NCI-H1436 (cell line): ENCODE measurements around the gene CORO6.

ENCODE experiments used
- DNase-seq: peaks from one replicate; lab custom pipeline; 2025; lab: John Stamatoyannopoulos, UW

The CORO6 gene

GRCh38 chr17:29612404-29613280 is 10.1 kb downstream of the CORO6 start:
- DNase-seq = no peak

GRCh38 chr17:29612094-29612403 is 10.7 kb downstream of the CORO6 start:
- no peak for DNase-seq

GRCh38 chr17:29611351-29612093 is 11.2 kb downstream of the CORO6 start:
- no peak for DNase-seq

- DNase-seq = no peak
These were observed 12.3 kb downstream of the CORO6 start for GRCh38 chr17:29610395-29610794.

GRCh38 chr17:29608986-29609385 is 13.7 kb downstream of the CORO6 start:
- DNase-seq = no peak

- no peak for DNase-seq
These were observed 15.0 kb downstream of the CORO6 start for GRCh38 chr17:29607557-29608195.

- DNase-seq = no peak
These were observed 19.5 kb downstream of the CORO6 start for GRCh38 chr17:29603109-29603674.

- no peak for DNase-seq
These were observed 25.1 kb downstream of the CORO6 start for GRCh38 chr17:29597361-29598172.

GRCh38 chr17:29596811-29597210 is 25.9 kb downstream of the CORO6 start:
- DNase-seq = no peak

- DNase-seq = no peak
These were observed 26.6 kb downstream of the CORO6 start for GRCh38 chr17:29595943-29596774.

- DNase-seq = no peak
These were observed 27.4 kb downstream of the CORO6 start for GRCh38 chr17:29595107-29595942.

GRCh38 chr17:29594519-29595090 is 28.1 kb downstream of the CORO6 start:
- DNase-seq = no peak

GRCh38 chr17:29593591-29594518 is 28.9 kb downstream of the CORO6 start:
- peak; percentile 67 for DNase-seq

GRCh38 chr17:29592850-29593551 is 29.7 kb downstream of the CORO6 start, which contains the start of gene ANKRD13B:
TSS of gene ANKRD13B (plus strand) at chr17:29593132. CDS start at chr17:29593622, 490 bp downstream.
- DNase-seq = peak; percentile 90

- peak; percentile 95 for DNase-seq
These were observed 30.7 kb downstream of the CORO6 start for GRCh38 chr17:29591737-29592608.

GRCh38 chr17:29591146-29591736 is 31.5 kb downstream of the CORO6 start:
- peak; percentile 68 for DNase-seq
